H1 (cell line): Measurements from ENCODE around the gene MGAT5B. TPM values are rescaled to one million over a fixed set of nuclear protein-coding genes. Genes with fewer than 3 reads are reported as not detected.

ENCODE experiments used
- CTCF ChIA-PET: fragments of 300-600 bp; sonication (Branson Sonifier 250); formaldehyde crosslinking; loops from one replicate; lab custom pipeline; 2021; ENCODE audit not compliant: partially characterized antibody; lab: Charles Lee
- POLR2A ChIA-PET: fragments of 300-600 bp; sonication (Branson Sonifier 250); formaldehyde crosslinking; loops from one replicate; lab custom pipeline; 2021; ENCODE audit warnings: inconsistent platforms; ENCODE audit not compliant: partially characterized antibody; lab: Charles Lee
- DNase-seq, 2 experiments: peaks; one replicate each; pipeline versions ENCODE4 v3.0.0 to v3.0.0-alpha.2; 2010 to 2022; ENCODE audit warnings: low spot score in 2 of 2, low read depth in 1 of 2, mixed read lengths in 1 of 2
- FAIRE-seq: peaks from 2 replicates; lab custom pipeline; 2011; peaks lifted over from hg19 to GRCh38; lab: Jason Lieb, UNC
- H2AFZ ChIP-seq: 2 replicates; pipeline ENCODE4 v1.8.1; 2012; ENCODE audit warnings: low read length, inconsistent platforms
- H2AK5ac ChIP-seq: 2 replicates; pipeline ENCODE4 v1.6.1; 2013; ENCODE audit warnings: low read depth, low read length
- H2BK120ac ChIP-seq: replicated peaks from 2 replicates; pipeline ENCODE3; 2013; ENCODE audit warnings: low read depth, low read length, inconsistent platforms
- H2BK12ac ChIP-seq: 2 replicates; pipeline ENCODE4 v1.6.1; 2013; ENCODE audit warnings: low read depth, low read length
- H2BK15ac ChIP-seq: 2 replicates; pipeline ENCODE4 v1.6.1; 2013; ENCODE audit warnings: low read length
- H2BK20ac ChIP-seq: 2 replicates; pipeline ENCODE4 v1.6.1; 2013; ENCODE audit warnings: low read length
- H2BK5ac ChIP-seq: 2 replicates; pipeline ENCODE4 v1.6.1; 2013; ENCODE audit warnings: low read depth, low read length
- H3K14ac ChIP-seq: 2 replicates; pipeline ENCODE4 v1.6.1; 2013; ENCODE audit warnings: inconsistent platforms; ENCODE audit not compliant: insufficient read length
- H3K18ac ChIP-seq: 2 replicates; pipeline ENCODE4 v1.6.1; 2013; ENCODE audit warnings: low read length; ENCODE audit errors: extremely low read depth
- H3K23ac ChIP-seq: 2 replicates; pipeline ENCODE4 v1.6.1; 2013; ENCODE audit warnings: inconsistent platforms; ENCODE audit not compliant: insufficient read length
- H3K23me2 ChIP-seq: 2 replicates; pipeline ENCODE4 v1.6.1; 2013; ENCODE audit warnings: low read depth, low read length
- H3K27ac ChIP-seq: 2 replicates; pipeline ENCODE4 v1.6.1; 2011; ENCODE audit warnings: low read depth, low read length, inconsistent platforms
- H3K27me3 ChIP-seq, 4 experiments: replicated peaks in 1 of 4; 1 replicate in 1 of 4; 2 replicates in 3 of 4; pipeline versions ENCODE4 v1.6.1 to v1.8.1; 2011 to 2013; ENCODE audit warnings: low read length in 3 of 4, mild to moderate bottlenecking in 3 of 4, inconsistent platforms in 2 of 4, mixed read lengths in 2 of 4, moderate library complexity in 1 of 4; ENCODE audit not compliant: control insufficient read depth in 3 of 4, insufficient read depth in 3 of 4; ENCODE audit errors: extremely low read depth in 1 of 4
- H3K36me3 ChIP-seq, 4 experiments: 2 replicates each; pipeline versions ENCODE4 v1.6.1 to v1.8.1; 2011 to 2013; ENCODE audit warnings: mild to moderate bottlenecking in 4 of 4, low read length in 3 of 4, moderate library complexity in 2 of 4, control low read depth in 1 of 4, inconsistent platforms in 1 of 4; ENCODE audit not compliant: insufficient read depth in 4 of 4, control insufficient read depth in 2 of 4
- H3K4ac ChIP-seq: replicated peaks from 2 replicates; pipeline ENCODE3; 2013; ENCODE audit warnings: low read length, low read depth, mixed read lengths, inconsistent platforms; ENCODE audit not compliant: insufficient read length
- H3K4me1 ChIP-seq, 4 experiments: replicated peaks in 1 of 4; 1 replicate in 1 of 4; 2 replicates in 3 of 4; pipeline versions ENCODE4 v1.6.1 to v1.8.1; 2011 to 2013; ENCODE audit warnings: low read length in 3 of 4, inconsistent platforms in 2 of 4, mixed read lengths in 1 of 4; ENCODE audit not compliant: insufficient read depth in 4 of 4, control insufficient read depth in 3 of 4
- H3K4me2 ChIP-seq, 2 experiments: 2 replicates each; pipeline versions ENCODE4 v1.6.1 to v1.8.1; 2011 to 2013; ENCODE audit warnings: low read depth in 2 of 2, low read length in 2 of 2, control low read depth in 1 of 2, inconsistent platforms in 1 of 2, mild to moderate bottlenecking in 1 of 2; ENCODE audit not compliant: insufficient read depth in 1 of 2
- H3K4me3 ChIP-seq, 4 experiments: fragments of 200-600, 300-600 bp in 1 of 4; sonication (generic), shearing (Covaris generic), sonication (Bioruptor Twin) in 1 of 4; 2 replicates each; pipeline versions ENCODE4 v1.5.1 to v1.8.1; 2011 to 2016; ENCODE audit warnings: low read length in 4 of 4, low read depth in 3 of 4, control low read depth in 2 of 4, inconsistent platforms in 2 of 4, mild to moderate bottlenecking in 2 of 4, mixed read lengths in 1 of 4, moderate library complexity in 1 of 4; ENCODE audit not compliant: insufficient read depth in 2 of 4; ENCODE audit errors: extremely low read depth in 1 of 4
- H3K56ac ChIP-seq: replicated peaks from 2 replicates; pipeline ENCODE3; 2013; ENCODE audit warnings: low read depth, mild to moderate bottlenecking, mixed read lengths, low read length, inconsistent platforms; ENCODE audit not compliant: insufficient read length
- H3K79me1 ChIP-seq: 2 replicates; pipeline ENCODE4 v1.6.1; 2013; ENCODE audit warnings: low read depth, low read length, control low read depth
- H3K79me2 ChIP-seq, 2 experiments: 2 replicates each; pipeline versions ENCODE4 v1.6.1 to v1.8.1; 2012 to 2013; ENCODE audit warnings: low read length in 2 of 2, mild to moderate bottlenecking in 2 of 2, inconsistent platforms in 1 of 2; ENCODE audit not compliant: insufficient read depth in 2 of 2, control insufficient read depth in 1 of 2
- H3K9ac ChIP-seq, 4 experiments: replicated peaks in 1 of 4; 1 replicate in 1 of 4; 2 replicates in 3 of 4; pipeline versions ENCODE4 v1.6.1 to v1.8.1; 2011 to 2013; ENCODE audit warnings: low read depth in 3 of 4, low read length in 3 of 4, control low read depth in 2 of 4, mild to moderate bottlenecking in 2 of 4, moderate library complexity in 2 of 4, inconsistent platforms in 1 of 4; ENCODE audit errors: extremely low read depth in 1 of 4
- H3K9me3 ChIP-seq, 2 experiments: 2 replicates each; pipeline versions ENCODE4 v1.6.1 to v1.8.1; 2012 to 2013; ENCODE audit warnings: mild to moderate bottlenecking in 2 of 2, moderate library complexity in 2 of 2, control low read depth in 1 of 2, inconsistent platforms in 1 of 2, low read depth in 1 of 2, low read length in 1 of 2, mixed read lengths in 1 of 2; ENCODE audit not compliant: insufficient read depth in 2 of 2
- H4K20me1 ChIP-seq, 2 experiments: replicated peaks in 1 of 2; 2 replicates each; pipeline versions ENCODE3 to v1.8.1; 2011 to 2013; ENCODE audit warnings: inconsistent platforms in 2 of 2, low read length in 2 of 2, mild to moderate bottlenecking in 1 of 2; ENCODE audit not compliant: insufficient read depth in 2 of 2, control insufficient read depth in 1 of 2
- H4K5ac ChIP-seq: 2 replicates; pipeline ENCODE4 v1.6.1; 2013; ENCODE audit warnings: low read length, low read depth, mixed read lengths, inconsistent platforms; ENCODE audit not compliant: insufficient read length
- H4K8ac ChIP-seq: 2 replicates; pipeline ENCODE4 v1.8.0; 2013; ENCODE audit warnings: mild to moderate bottlenecking, moderate library complexity, low read length, inconsistent platforms; ENCODE audit not compliant: insufficient read depth; ENCODE audit errors: extremely low read depth
- H4K91ac ChIP-seq: replicated peaks from 2 replicates; pipeline ENCODE3; 2013; ENCODE audit warnings: low read length, mixed read lengths, inconsistent platforms; ENCODE audit not compliant: insufficient read length
- BACH1 ChIP-seq: IDR thresholded peaks from 2 replicates; pipeline ENCODE4 v1.6.1; 2012; ENCODE audit warnings: low read length, improper control_type of control experiment
- BCL11A ChIP-seq, 2 experiments: IDR thresholded peaks; one replicate each; pipeline ENCODE4 v1.6.1; 2011; ENCODE audit warnings: low read depth in 2 of 2, low read length in 2 of 2, mild to moderate bottlenecking in 2 of 2
- BRCA1 ChIP-seq: IDR thresholded peaks from 2 replicates; pipeline ENCODE4 v1.6.1; 2012; ENCODE audit warnings: low read depth, low read length, improper control_type of control experiment
- CHD1 ChIP-seq: IDR thresholded peaks from 2 replicates; pipeline ENCODE4 v1.6.1; 2012; ENCODE audit warnings: low read depth, low read length, improper control_type of control experiment
- CHD2 ChIP-seq: IDR thresholded peaks from 2 replicates; pipeline ENCODE4 v1.6.1; 2012; ENCODE audit warnings: low read length, improper control_type of control experiment
- CREB1 ChIP-seq: IDR thresholded peaks from 2 replicates; pipeline ENCODE4 v1.6.1; 2012; ENCODE audit warnings: inconsistent platforms
- HDAC2 ChIP-seq, 2 experiments: fragments of 300-600 bp in 1 of 2; sonication (generic) in 1 of 2; IDR thresholded peaks; 2 replicates each; pipeline ENCODE4 v1.6.1; 2011 to 2012; ENCODE audit warnings: low read depth in 2 of 2, low read length in 2 of 2, mild to moderate bottlenecking in 2 of 2, moderate library complexity in 2 of 2, borderline replicate concordance in 1 of 2, inconsistent platforms in 1 of 2
- POLR2A ChIP-seq, 2 experiments: IDR thresholded peaks; 1 replicate in 1 of 2; 2 replicates in 1 of 2; pipeline ENCODE4 v1.6.1; 2011; ENCODE audit warnings: low read depth in 2 of 2, low read length in 2 of 2, mild to moderate bottlenecking in 2 of 2; ENCODE audit errors: control extremely low read depth in 1 of 2
- SRF ChIP-seq: IDR thresholded peaks from 2 replicates; pipeline ENCODE4 v1.6.1; 2011; ENCODE audit warnings: mild to moderate bottlenecking, low read depth, low read length, moderate library complexity
- SUZ12 ChIP-seq: fragments of 200-600 bp; sonication (generic); IDR thresholded peaks from 2 replicates; pipeline ENCODE4 v1.6.1; 2012; ENCODE audit warnings: mild to moderate bottlenecking, inconsistent platforms, low read length, moderate library complexity, mixed read lengths
- WGBS, 2 experiments: shearing (Covaris generic) in 1 of 2; methylation state at CpG; one replicate each; pipeline versions ENCODE4 v1.1.6 to v1.1.7; 2013 to 2015; ENCODE audit warnings: low lambda C conversion rate in 2 of 2, mixed read lengths in 2 of 2, inconsistent platforms in 1 of 2, low coverage in 1 of 2, missing lambda C conversion rate in 1 of 2; ENCODE audit not compliant: insufficient replicate concordance in 2 of 2, insufficient coverage in 1 of 2, insufficient read length in 1 of 2; ENCODE audit errors: extremely low coverage in 1 of 2, missing lambda C conversion rate in 1 of 2; 5-methylcytosine and 5-hydroxymethylcytosine counted together
- polyA plus RNA-seq, 7 experiments: library from polyadenylated mRNA; depleted of rRNA in 3 of 7; stranded (reverse) in 5 of 7; unstranded in 2 of 7; fragments of >200 nt in 5 of 7; fragments of 200-250 nt in 2 of 7; gene quantifications; 1 replicate in 5 of 7; 2 replicates in 1 of 7; 4 replicates in 1 of 7; pipeline versions ENCODE4 v1.2.1 to v1.2.3, GENCODE V29; 2011 to 2013; ENCODE audit warnings: missing spikeins in 2 of 7, mixed read lengths in 2 of 7
- total RNA-seq: library from RNA; stranded (reverse); fragmentation: NEBNext Ultra II Directional; extraction: Animal tissue kit (Norgen Biotek cat#: 25700); gene quantifications from 2 replicates; pipeline ENCODE4 v1.2.1, GENCODE V29; 2021
- TF ChIP-seq, protein P1 (sequence below), 3 experiments: IDR thresholded peaks; 1 replicate in 2 of 3; 2 replicates in 1 of 3; pipeline versions ENCODE4 v1.5.1 to v1.6.1; 2011; ENCODE audit warnings: low read length in 3 of 3, mild to moderate bottlenecking in 3 of 3, inconsistent platforms in 2 of 3, low read depth in 1 of 3, moderate library complexity in 1 of 3; ENCODE audit not compliant: insufficient read depth in 1 of 3; ENCODE audit errors: control extremely low read depth in 1 of 3

Gene MGAT5B
- total and polyA plus RNA-seq, 2 of the 8 experiments (the other 6 are each of a cell fraction or from before 2014, with no cell fraction given), result 7.9 to 8.2 TPM

DNA sequence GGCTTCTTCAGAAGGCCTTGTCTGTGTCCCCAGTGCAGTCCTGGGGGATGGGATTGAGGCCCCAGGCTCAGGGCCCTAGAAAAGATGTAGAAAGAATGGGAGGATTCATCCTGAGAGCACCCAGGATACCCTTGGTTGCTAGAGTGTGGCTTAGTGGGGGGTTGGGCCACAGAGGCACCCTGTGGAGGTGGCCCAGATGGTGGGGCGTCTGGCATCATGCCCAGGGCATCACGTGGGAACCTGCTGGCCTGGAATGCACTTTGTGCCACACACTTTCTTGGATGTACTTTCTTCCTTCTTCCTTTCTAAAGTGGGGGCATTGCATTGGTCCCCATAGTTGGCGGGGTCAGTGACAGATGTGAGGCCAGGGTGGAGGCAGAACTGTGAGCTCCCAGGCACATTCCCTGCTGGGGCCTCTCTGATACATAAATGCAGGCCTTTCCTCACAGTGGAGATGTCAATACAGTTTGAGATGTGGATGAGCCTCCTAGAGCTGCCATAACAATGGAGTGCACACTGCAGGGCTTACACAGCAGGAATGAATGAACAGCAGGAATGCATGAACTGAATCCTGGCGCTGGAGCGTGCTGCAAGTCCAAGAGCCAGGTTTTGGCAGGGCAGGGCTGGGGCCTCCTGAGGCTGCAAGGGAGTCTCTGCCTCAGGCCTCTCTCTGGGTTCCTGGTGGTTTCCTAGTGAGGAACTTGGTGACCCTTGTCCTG, 43.3 kb downstream of the MGAT5B start:
- H3K4me3 ChIP-seq, result no peak overlapping the region
- POLR2A ChIA-PET, result no interaction called here
- H3K9me3 ChIP-seq, result peaks cover 0 to 2% of the 10 kb centered on the region in 2 experiments; a peak in 1 of 4 replicates
- H4K8ac ChIP-seq, result no peak overlapping the region; the same call in 1 of the 2 replicates
- H3K18ac ChIP-seq, result no peak overlapping the region
- H2BK120ac ChIP-seq, result no peak overlapping the region
- CTCF ChIA-PET, result interaction anchor here (1.2 to 1.7 kb wide), 3 partner anchors 23 to 175 kb away, joined by 3 to 4 read pairs (median 3); partner anchors contain the start of gene MGAT5B
- no peaks in the 10 kb centered on the region; a peak in 1 of 8 replicates for H3K36me3 ChIP-seq
- H3K14ac ChIP-seq, result no peak overlapping the region
- H4K91ac ChIP-seq, result no peak overlapping the region
- H4K20me1 ChIP-seq, result peaks cover 3 to 8% of the 10 kb centered on the region in 2 experiments
- H2AFZ ChIP-seq, result no peak overlapping the region
- FAIRE-seq (no peak), DNase-seq (no peak)
- H3K27ac ChIP-seq, result no peak overlapping the region
- WGBS, 2 experiments, result 90% methylated on average over 5 of the region's 5 CpGs; no CpG with 5 or more reads in 1 of the 2 experiments
- H3K79me2 ChIP-seq, result no peaks in the 10 kb centered on the region
- H3K79me1 ChIP-seq, result no peaks in the 10 kb centered on the region
- H4K5ac ChIP-seq, result no peak overlapping the region
- H3K23ac ChIP-seq, result no peak overlapping the region
- no peaks in the 10 kb centered on the region for H3K27me3 ChIP-seq
- no peak overlapping the region for H3K4me2 ChIP-seq
- H2BK12ac ChIP-seq, result no peak overlapping the region
- H2BK5ac ChIP-seq, result no peak overlapping the region
- peaks cover 0 to 8% (median 2%) of the 10 kb centered on the region in 4 experiments; a peak in 3 of 7 replicates for H3K4me1 ChIP-seq
- no peak overlapping the region for H2AK5ac ChIP-seq
- H3K9ac ChIP-seq, result no peak overlapping the region
- H2BK15ac ChIP-seq, result no peak overlapping the region
- no peak overlapping the region for H2BK20ac ChIP-seq
- no peak overlapping the region for H3K56ac ChIP-seq
- no peak overlapping the region for H3K4ac ChIP-seq
- no peaks in the 10 kb centered on the region for H3K23me2 ChIP-seq
- TF ChIP-seq CREB1, result no peak
- no peak for TF ChIP-seq HDAC2 (IDR thresholded peaks at IDR 0.05; ENCODE audit: borderline replicate concordance in 1 of 2, low read depth in 2 of 2, low read length in 2 of 2)
- no peak for TF ChIP-seq CHD2
- TF ChIP-seq, protein P1, sequence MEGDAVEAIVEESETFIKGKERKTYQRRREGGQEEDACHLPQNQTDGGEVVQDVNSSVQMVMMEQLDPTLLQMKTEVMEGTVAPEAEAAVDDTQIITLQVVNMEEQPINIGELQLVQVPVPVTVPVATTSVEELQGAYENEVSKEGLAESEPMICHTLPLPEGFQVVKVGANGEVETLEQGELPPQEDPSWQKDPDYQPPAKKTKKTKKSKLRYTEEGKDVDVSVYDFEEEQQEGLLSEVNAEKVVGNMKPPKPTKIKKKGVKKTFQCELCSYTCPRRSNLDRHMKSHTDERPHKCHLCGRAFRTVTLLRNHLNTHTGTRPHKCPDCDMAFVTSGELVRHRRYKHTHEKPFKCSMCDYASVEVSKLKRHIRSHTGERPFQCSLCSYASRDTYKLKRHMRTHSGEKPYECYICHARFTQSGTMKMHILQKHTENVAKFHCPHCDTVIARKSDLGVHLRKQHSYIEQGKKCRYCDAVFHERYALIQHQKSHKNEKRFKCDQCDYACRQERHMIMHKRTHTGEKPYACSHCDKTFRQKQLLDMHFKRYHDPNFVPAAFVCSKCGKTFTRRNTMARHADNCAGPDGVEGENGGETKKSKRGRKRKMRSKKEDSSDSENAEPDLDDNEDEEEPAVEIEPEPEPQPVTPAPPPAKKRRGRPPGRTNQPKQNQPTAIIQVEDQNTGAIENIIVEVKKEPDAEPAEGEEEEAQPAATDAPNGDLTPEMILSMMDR (IDR thresholded peaks at IDR 0.05; ENCODE audit: control extremely low read depth in 1 of 3, insufficient read depth in 1 of 3, low read depth in 1 of 3, low read length in 3 of 3), result no peak
- no peak for TF ChIP-seq POLR2A (IDR thresholded peaks at IDR 0.05; ENCODE audit: control extremely low read depth in 1 of 2, low read depth in 2 of 2, low read length in 2 of 2)
- no peak for TF ChIP-seq BRCA1
- TF ChIP-seq SUZ12, result no peak
- no peak for TF ChIP-seq SRF
- no peak for TF ChIP-seq BCL11A (IDR thresholded peaks at IDR 0.05; ENCODE audit: low read depth in 2 of 2, low read length in 2 of 2)
- no peak for TF ChIP-seq BACH1
- TF ChIP-seq CHD1, result no peak
